A549 treated with CpdA at 1 μM for 4 hours (cell line): ENCODE results near the gene ADAD2. TPM values are rescaled to one million over a fixed set of nuclear protein-coding genes. Genes with fewer than 3 reads are reported as not detected.

Experiments
- total RNA-seq: library from RNA; stranded (reverse); fragments of 200-300 nt; extraction: Qiagen RNA extraction; gene quantifications from 5 replicates; pipeline ENCODE4 v1.2.3, GENCODE V29; 2022; ENCODE audit warnings: low read depth

Gene ADAD2
- not detected in 5 replicates for total RNA-seq

GRCh38 chr16:84190731-84191388 lies at the start of gene ADAD2:
ADAD2 (plus strand) TSS chr16:84191157; CDS start chr16:84191231, 74 bp downstream.

GRCh38 chr16:84144859-84145639 lies 45.9 kb upstream of the ADAD2 start, which contains the start of the genes DNAAF1 and HSDL1:
DNAAF1 (plus strand) TSS chr16:84145308; CDS start chr16:84145441, 133 bp downstream.
HSDL1 (minus strand) TSS chr16:84145177; CDS start chr16:84131321, 13,856 bp downstream.

GRCh38 chr16:84186685-84187437 lies 4.1 kb upstream of the ADAD2 start, which contains the start of gene TAF1C:
TAF1C (minus strand) TSS chr16:84187057; CDS start chr16:84184988, 2,069 bp downstream.

GRCh38 chr16:84239909-84240308 lies 49.0 kb downstream of the ADAD2 start, which contains the start of gene KCNG4:
KCNG4 (minus strand) TSS chr16:84240012; CDS start chr16:84237485, 2,527 bp downstream.

Other genes starting within 250 kb of the ADAD2 start
- gene OSGIN1, start 237.9 kb upstream of the ADAD2 start, total RNA-seq, result 26.7 to 64.3 TPM (median 38.3 TPM) in 5 replicates
- gene NECAB2, start 222.9 kb upstream of the ADAD2 start, total RNA-seq, result 2.1 to 4.5 TPM (median 2.9 TPM) in 5 replicates
- gene SLC38A8, start 148.4 kb upstream of the ADAD2 start, total RNA-seq, result not detected in 5 replicates
- gene MBTPS1, start 74.2 kb upstream of the ADAD2 start, total RNA-seq, result 42.3 to 48.9 TPM (median 46.1 TPM) in 5 replicates
- 17.2 to 18.7 TPM (median 18.1 TPM) in 5 replicates for gene HSDL1, start 46.0 kb upstream of the ADAD2 start, total RNA-seq
- gene DNAAF1, start 45.8 kb upstream of the ADAD2 start, total RNA-seq, result 0.09 to 0.50 TPM (median 0.19 TPM) in 5 replicates
- gene TAF1C, start 4.1 kb upstream of the ADAD2 start, total RNA-seq, result 25.1 to 35.3 TPM (median 27.9 TPM) in 5 replicates
- gene KCNG4, start 48.9 kb downstream of the ADAD2 start, total RNA-seq, result not detected in 5 replicates
- not detected in 5 replicates for gene WFDC1, start 103.7 kb downstream of the ADAD2 start, total RNA-seq
- 0.05 to 0.48 TPM (median 0.21 TPM) in 4 of 5 replicates, not detected in the other for gene ATP2C2, start 177.4 kb downstream of the ADAD2 start, total RNA-seq